Articular chondrocyte of knee joint (primary cell): Measurements from ENCODE around the gene ORAI1. TPM values are rescaled to one million over a fixed set of nuclear protein-coding genes. Genes with fewer than 3 reads are reported as not detected.

Experiments
- small RNA-seq: library from RNA; depleted of rRNA; stranded (forward); fragments of <200 nt; gene quantifications from one replicate; pipeline ENCODE3, GENCODE V24; 2012
- total RNA-seq: library from RNA; depleted of rRNA; stranded (reverse); fragments of >200 nt; gene quantifications from 2 replicates; pipeline ENCODE4 v1.2.3, GENCODE V29; 2012

Gene ORAI1
- 6.2 and 6.5 TPM in 2 replicates for total RNA-seq

GRCh38 chr12:121626087-121626852 is at the start of gene ORAI1:
ORAI1 (plus strand) TSS chr12:121626530.

GRCh38 chr12:121580959-121581685 is 45.2 kb upstream of the ORAI1 start, which contains the start of gene KDM2B:
KDM2B (minus strand) TSS chr12:121581023; CDS start chr12:121580911, 112 bp downstream.

GRCh38 chr12:121669521-121669900 is 43.2 kb downstream of the ORAI1 start, which contains the start of gene MORN3:
MORN3 (minus strand) TSS chr12:121669654; CDS start chr12:121669483, 171 bp downstream.

Small RNA genes within 50 kb of the gene (small RNA-seq; reads per million reads assigned to genes)
- gene RNU6-1004P = not detected

Other genes starting within 250 kb of the ORAI1 start
- gene RNF34, start 226.4 kb upstream of the ORAI1 start, total RNA-seq = 36.2 and 39.7 TPM in 2 replicates
- 24.0 and 25.9 TPM in 2 replicates for gene KDM2B, start 45.5 kb upstream of the ORAI1 start, total RNA-seq
- gene MORN3, start 43.1 kb downstream of the ORAI1 start, total RNA-seq = 1.0 and 1.3 TPM in 2 replicates
- 7.7 and 7.8 TPM in 2 replicates for gene TMEM120B, start 86.2 kb downstream of the ORAI1 start, total RNA-seq
- 18.6 and 19.3 TPM in 2 replicates for gene RHOF, start 167.2 kb downstream of the ORAI1 start, total RNA-seq
- gene SETD1B, start 177.5 kb downstream of the ORAI1 start, total RNA-seq = 5.4 and 5.9 TPM in 2 replicates
- gene HPD, start 232.3 kb downstream of the ORAI1 start, total RNA-seq = 3.2 and 3.9 TPM in 2 replicates